Ovary (tissue), 10 donors: ENCODE measurements around the gene FCRL4. TPM values are rescaled to one million over a fixed set of nuclear protein-coding genes. Genes with fewer than 3 reads are reported as not detected.

Experiments
- DNase-seq, 5 donors: peaks; one replicate each; pipeline ENCODE4 v3.0.0-alpha.2; 2019 to 2020
- H3K27ac ChIP-seq, 2 donors: fragments of 200-600 bp; one replicate each; pipeline versions ENCODE4 v1.5.1 to v1.8.0; 2019 to 2022
- H3K27me3 ChIP-seq: fragments of 200-600 bp; one replicate; pipeline ENCODE4 v1.8.0; 2022
- H3K36me3 ChIP-seq: fragments of 200-600 bp; sonication (generic); one replicate; pipeline ENCODE4 v1.5.1; 2019
- H3K4me1 ChIP-seq: one replicate; pipeline ENCODE4 v1.8.1; 2013; ENCODE audit warnings: mild to moderate bottlenecking, moderate library complexity; ENCODE audit not compliant: insufficient read depth
- H3K4me3 ChIP-seq: fragments of 200-600 bp; sonication (generic); one replicate; pipeline ENCODE4 v1.5.1; 2017
- H3K9me3 ChIP-seq, 2 donors: fragments of 200-600 bp in 1 of 2; sonication (generic) in 1 of 2; one replicate each; pipeline versions ENCODE4 v1.5.1 to v1.8.1; 2013 to 2019; ENCODE audit warnings: mild to moderate bottlenecking in 1 of 2, moderate library complexity in 1 of 2
- CTCF ChIP-seq, 3 donors: fragments of 450-650 bp in 2 of 3; fragments of 200-600 bp in 1 of 3; IDR thresholded peaks; one replicate each; pipeline versions ENCODE4 v1.5.1 to v1.8.0; 2016 to 2022; ENCODE audit warnings: antibody characterized with exemption in 3 of 3, mild to moderate bottlenecking in 1 of 3
- EP300 ChIP-seq: sonication (generic); formaldehyde crosslinking; IDR thresholded peaks from one replicate; pipeline ENCODE4 v1.6.1; 2017; ENCODE audit warnings: antibody characterized with exemption
- POLR2A ChIP-seq: fragments of 450-650 bp; IDR thresholded peaks from one replicate; pipeline ENCODE4 v1.6.1; 2017; ENCODE audit warnings: antibody characterized with exemption, mild to moderate bottlenecking, moderate library complexity
- WGBS, 3 donors: extraction: QIAGEN DNeasy Blood & Tissue Kit in 1 of 3; methylation state at CpG; one replicate each; pipeline versions ENCODE4 v1.1.5 to v1.1.7; 2013 to 2017; 5-methylcytosine and 5-hydroxymethylcytosine counted together
- intact Hi-C, 4 donors: fragments of 100-400 bp; cut with DNase I; formaldehyde crosslinking; loops; one replicate each; pipeline versions ENCODE4 v1.11.0 to v1.15.1; 2022 to 2023
- long read RNA-seq, 3 donors: library from polyadenylated mRNA in 2 of 3; unstranded in 2 of 3; transcript quantifications; one replicate each; pipeline ENCODE4 v2.0.0 and lab custom pipeline, GENCODE V29; 2021 to 2026
- polyA plus RNA-seq, 2 donors: library from polyadenylated mRNA; stranded (reverse); fragments of 200-250 nt in 1 of 2; fragments of 350-450 nt in 1 of 2; fragmentation: Illumina TruSeq in 1 of 2; extraction: RNeasy Lipid Tissue Mini Kit (QIAGEN cat#74804) in 1 of 2; gene quantifications; one replicate each; pipeline ENCODE4 v1.2.3, GENCODE V29; 2013 to 2014
- total RNA-seq, 7 donors: library from RNA; depleted of rRNA in 2 of 7; stranded (reverse); fragments of >200 nt in 2 of 7; fragmentation: NEBNext Ultra II Directional in 3 of 7; extraction: Animal tissue kit (Norgen Biotek cat#: 25700) in 3 of 7; gene quantifications; one replicate each; pipeline versions ENCODE4 v1.1.0 to v1.2.4, GENCODE V29; 2016 to 2023
- donor health status: DM: no; HTN: no; CAD: no; lungs with moderate emphysema.
- donor health status: DM: no; HTN: no; CAD: no.
- donor health status: Bipolar disorder and iron deficiency.
- donor health status: DM: yes; HTN: yes; CAD: no.
- donor health status: DM: no; HTN: no; CAD: no.
- donor health status: DM: yes; HTN: yes; CAD: no.

The FCRL4 gene
- not detected for total RNA-seq
- polyA plus RNA-seq, result not detected
- long read RNA-seq, donor 1, result 0 reads
- long read RNA-seq, donor 2, result 0 reads
- long read RNA-seq, donor 3, result 0 reads

DNA sequence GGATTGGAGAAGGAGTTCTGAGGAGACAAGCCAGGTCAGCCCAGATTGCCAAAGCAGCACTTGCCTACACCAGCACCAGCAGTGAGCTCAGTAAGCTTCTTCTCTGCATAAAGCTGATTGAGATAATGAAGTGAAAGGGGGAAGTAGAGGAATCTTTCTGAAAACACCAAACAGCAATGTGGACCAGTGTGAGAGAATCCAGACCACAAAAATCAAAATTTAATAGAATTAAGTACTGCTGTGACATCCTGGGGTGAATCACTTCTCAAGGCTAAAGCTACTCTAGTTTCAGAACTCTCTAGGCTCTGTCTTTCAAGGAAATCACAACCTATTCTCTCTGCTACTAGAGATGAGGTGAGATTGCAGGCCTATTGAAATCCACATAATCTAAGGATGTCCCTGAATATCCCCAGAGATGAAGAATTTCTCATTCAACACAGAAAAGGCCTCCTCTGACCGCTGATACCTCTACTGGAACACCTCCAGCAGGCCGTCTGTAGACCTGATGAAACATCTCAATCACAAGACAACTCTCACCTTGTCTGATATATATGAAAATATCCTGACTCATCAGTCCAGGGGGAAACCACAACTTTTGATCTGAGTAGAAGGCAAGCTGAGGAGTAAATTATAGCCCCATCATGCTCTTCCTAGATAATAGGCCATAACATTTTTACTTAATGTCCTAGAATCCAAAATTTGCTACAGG, at the start of gene FCRL4:
Gene FCRL4 (minus strand): TSS at position 127 of the 709 bp plus-strand sequence. CDS start 141 bp downstream, outside the sequence.
- intact Hi-C loops, result no loop called here

GRCh38 chr1:157646144-157646543, 48.3 kb upstream of the FCRL4 start:
- Histone ChIP-seq H3K27ac (no peak overlapping the region), H3K9me3 (no peaks in the 10 kb centered on the region), H3K27me3 (no peaks in the 10 kb centered on the region), H3K4me1 (no peaks in the 10 kb centered on the region), H3K4me3 (no peak overlapping the region), H3K36me3 (no peaks in the 10 kb centered on the region)
- no peak for DNase-seq
- intact Hi-C loops, result no loop called here
- TF ChIP-seq EP300, result no peak
- no peak for TF ChIP-seq CTCF (IDR thresholded peaks at IDR 0.05)
- no peak for TF ChIP-seq POLR2A

More for the DNA sequence above, at the start of gene FCRL4:
- Histone ChIP-seq H3K27me3 (no peaks in the 10 kb centered on the region), H3K36me3 (no peaks in the 10 kb centered on the region), H3K4me1 (no peaks in the 10 kb centered on the region), H3K4me3 (no peak within 1 kb of the TSS), H3K9me3 (no peaks in the 10 kb centered on the region), H3K27ac (no peak within 1 kb of the TSS)
- DNase-seq, result no peak
- 61 to 71% (median 66%) methylated on average over 2 of the region's 2 CpGs for WGBS, 3 donors
- no peak for TF ChIP-seq POLR2A
- no peak for TF ChIP-seq CTCF (IDR thresholded peaks at IDR 0.05)
- TF ChIP-seq EP300, result no peak

DNA sequence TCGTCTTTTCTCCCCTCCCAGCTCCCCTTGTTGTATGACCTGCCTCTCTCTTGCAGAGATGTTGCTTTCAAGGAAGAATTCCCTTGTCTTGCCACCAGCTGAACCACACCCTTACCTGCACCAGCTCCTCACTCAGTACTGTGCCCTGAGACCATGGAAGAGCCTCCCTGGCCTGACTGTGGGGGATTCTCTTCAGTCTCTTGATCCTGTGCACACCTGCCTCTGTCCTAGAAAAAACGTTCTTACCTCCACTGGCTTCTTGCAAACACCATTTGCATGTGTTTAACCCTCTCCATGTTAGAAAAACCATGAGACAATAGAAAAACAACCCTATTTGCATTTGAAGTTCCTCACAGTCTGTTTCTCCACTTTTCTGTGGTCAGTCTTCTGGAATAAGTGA, 43.3 kb upstream of the FCRL4 start:
- no peaks in the 10 kb centered on the region for H3K4me1 ChIP-seq
- no peaks in the 10 kb centered on the region for H3K9me3 ChIP-seq
- no peak for DNase-seq
- 13 to 24% (median 18%) methylated on average over 2 of the region's 2 CpGs for WGBS, 3 donors
- intact Hi-C loops, result no loop called here
- H3K4me3 ChIP-seq, result no peak overlapping the region
- TF ChIP-seq EP300 (no peak), CTCF (IDR thresholded peaks at IDR 0.05) (no peak), POLR2A (no peak)
- H3K27ac ChIP-seq, result no peak overlapping the region
- H3K27me3 ChIP-seq, result no peaks in the 10 kb centered on the region
- H3K36me3 ChIP-seq, result no peaks in the 10 kb centered on the region

GRCh38 chr1:157639800-157640199, 41.9 kb upstream of the FCRL4 start:
- Histone ChIP-seq H3K36me3 (no peaks in the 10 kb centered on the region), H3K27me3 (no peaks in the 10 kb centered on the region), H3K4me1 (no peaks in the 10 kb centered on the region), H3K9me3 (no peaks in the 10 kb centered on the region), H3K4me3 (no peak overlapping the region), H3K27ac (no peak overlapping the region)
- TF ChIP-seq POLR2A (no peak), CTCF (IDR thresholded peaks at IDR 0.05) (no peak), EP300 (no peak)
- intact Hi-C loops, result no loop called here
- WGBS, 3 donors, result 43 to 54% (median 52%) methylated on average over 4 of the region's 4 CpGs
- no peak for DNase-seq
